Activated CD8-positive, alpha-beta T cell treated with anti-CD3 and anti-CD28 coated beads, Interleukin-2, amount 10 ng/mL, durations not matched to agents 7 days and 5 days (primary cell): ENCODE data around the gene G6PC2. TPM values are rescaled to one million over a fixed set of nuclear protein-coding genes. Genes with fewer than 3 reads are reported as not detected.

Source experiments
- ATAC-seq: fragments of 150-1000 bp; cut with Tn5 transposase; one replicate; pipeline ENCODE4 v1.10.0; 2021; ENCODE audit warnings: moderate library complexity
- CTCF ChIA-PET: fragments of 350-600 bp; sonication (Branson Sonifier 250); formaldehyde crosslinking; loops from one replicate; lab custom pipeline; 2021; ENCODE audit warnings: antibody characterized with exemption; lab: Charles Lee
- POLR2A ChIA-PET: fragments of 350-600 bp; sonication (Branson Sonifier 250); formaldehyde crosslinking; loops from one replicate; lab custom pipeline; 2021; ENCODE audit warnings: antibody characterized with exemption; lab: Charles Lee
- DNase-seq: peaks from one replicate; pipeline ENCODE4 v3.0.0-alpha.2; 2020
- H3K27ac Mint-ChIP-seq: one replicate; pipeline ENCODE4 v1.8.0; 2021; ENCODE audit warnings: mild to moderate bottlenecking, mixed read lengths
- H3K27me3 Mint-ChIP-seq: one replicate; pipeline ENCODE4 v1.8.0; 2021; ENCODE audit warnings: low read depth, mixed read lengths
- H3K36me3 Mint-ChIP-seq: one replicate; pipeline ENCODE4 v1.8.0; 2021; ENCODE audit warnings: low read depth, mixed read lengths
- H3K4me1 Mint-ChIP-seq: one replicate; pipeline ENCODE4 v1.8.0; 2021; ENCODE audit warnings: low read depth, mixed read lengths
- H3K4me3 Mint-ChIP-seq: one replicate; pipeline ENCODE4 v1.8.0; 2021; ENCODE audit warnings: mild to moderate bottlenecking, mixed read lengths
- H3K9me3 Mint-ChIP-seq: one replicate; pipeline ENCODE4 v1.8.0; 2022; ENCODE audit warnings: mixed read lengths; ENCODE audit not compliant: insufficient read depth
- total RNA-seq, 2 experiments: library from RNA; stranded (reverse); gene quantifications; one replicate each; pipeline ENCODE4 v1.2.3, GENCODE V29; 2021

The G6PC2 gene
- total RNA-seq, 2 experiments from 2014 or later = not detected

DNA sequence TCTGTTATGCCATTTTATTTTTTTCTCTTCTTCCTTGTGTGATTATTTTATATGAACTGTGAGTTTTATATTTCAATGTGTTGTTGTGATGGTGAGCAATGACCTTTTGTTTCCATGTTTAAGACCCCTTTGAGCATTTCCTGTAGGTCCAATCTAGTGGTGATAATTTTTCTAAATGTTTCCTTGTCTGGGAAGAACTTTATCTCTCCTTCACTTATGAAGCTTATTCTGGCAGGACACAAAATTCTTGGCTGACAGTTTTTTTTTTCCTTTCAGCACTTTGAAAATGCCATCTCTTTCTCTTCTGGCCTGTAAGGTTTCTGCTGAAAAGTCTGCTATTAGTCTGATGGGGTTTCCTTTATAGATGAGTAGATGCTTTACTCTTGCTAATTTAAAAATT, 53.2 kb downstream of the G6PC2 start:
- DNase-seq = no peak
- H3K4me1 Mint-ChIP-seq = no peaks in the 10 kb centered on the region
- peaks cover 34% of the 10 kb centered on the region for H3K27me3 Mint-ChIP-seq
- H3K4me3 Mint-ChIP-seq = no peak overlapping the region
- POLR2A ChIA-PET = no interaction called here
- no peak for ATAC-seq
- no peak overlapping the region for H3K27ac Mint-ChIP-seq
- peaks cover 16% of the 10 kb centered on the region for H3K9me3 Mint-ChIP-seq
- no peaks in the 10 kb centered on the region for H3K36me3 Mint-ChIP-seq
- CTCF ChIA-PET = no interaction called here

DNA sequence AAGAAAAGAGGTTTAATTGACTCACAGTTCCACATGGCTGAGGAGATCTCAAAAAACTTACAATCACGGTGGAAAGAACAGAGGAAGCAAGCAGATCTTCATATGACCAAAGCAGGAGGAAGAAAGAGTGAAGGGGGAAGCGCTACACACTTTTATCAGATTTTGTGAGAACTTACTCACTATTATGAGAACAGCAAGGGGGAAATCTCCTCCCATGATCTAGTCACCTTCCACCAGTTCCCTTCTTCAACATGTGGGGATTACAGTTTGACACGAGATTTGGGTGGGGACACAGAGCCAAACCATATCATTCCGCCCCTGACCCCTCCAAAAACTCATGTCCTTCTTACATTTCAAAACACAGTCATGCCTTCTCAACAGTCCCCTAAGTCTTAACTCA, 54.2 kb downstream of the G6PC2 start:
- Mint-ChIP-seq H3K9me3 (peaks cover 16% of the 10 kb centered on the region), H3K27me3 (peaks cover 32% of the 10 kb centered on the region), H3K4me3 (no peak overlapping the region), H3K4me1 (no peaks in the 10 kb centered on the region), H3K36me3 (no peaks in the 10 kb centered on the region), H3K27ac (no peak overlapping the region)
- ATAC-seq (no peak), DNase-seq (no peak)
- POLR2A ChIA-PET = no interaction called here
- CTCF ChIA-PET = no interaction called here

DNA sequence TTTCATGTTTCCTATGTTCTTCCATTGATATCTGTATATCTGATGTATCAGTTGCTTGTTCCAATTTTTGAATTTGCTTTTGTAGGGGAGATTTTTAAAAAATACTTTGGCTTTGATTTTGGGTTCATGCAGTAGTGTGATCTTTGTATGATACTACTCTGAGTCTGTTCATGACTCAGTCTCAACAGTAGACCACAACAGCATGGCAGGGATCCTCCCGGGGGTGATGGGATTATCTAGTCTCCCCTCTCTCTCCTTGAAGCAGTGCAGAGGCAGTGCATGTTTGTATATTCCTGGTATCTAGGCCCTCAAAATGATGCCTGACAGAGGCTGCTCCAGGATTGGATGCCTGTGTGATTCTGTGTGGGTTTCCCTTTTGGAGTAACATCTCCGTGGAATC, 55.3 kb downstream of the G6PC2 start:
- Mint-ChIP-seq H3K9me3 (peaks cover 16% of the 10 kb centered on the region), H3K27ac (no peak overlapping the region), H3K4me3 (no peak overlapping the region), H3K36me3 (no peaks in the 10 kb centered on the region), H3K27me3 (peaks cover 26% of the 10 kb centered on the region), H3K4me1 (peaks cover 4% of the 10 kb centered on the region)
- no peak for DNase-seq
- ChIA-PET CTCF (interaction anchor here (1.3 kb wide), 1 partner anchor 9 kb away, joined by 3 read pairs; no protein-coding TSS in a partner anchor), POLR2A (no interaction called here)
- no peak for ATAC-seq

Other genes starting within 250 kb of the G6PC2 start
- not detected for gene NOSTRIN, start 98.7 kb upstream of the G6PC2 start, total RNA-seq
- 10 to 100 TPM; 58.3 to 69.8 TPM for gene SPC25, start 10.9 kb upstream of the G6PC2 start, total RNA-seq
- gene ABCB11, start 130.0 kb downstream of the G6PC2 start, total RNA-seq = under 1 TPM in 1 of 2 experiments, not detected in 1; 0.03 TPM
- gene DHRS9, start 168.3 kb downstream of the G6PC2 start, total RNA-seq = not detected